HG03558 (cell line): ENCODE results near the gene CLECL1.

Experiments
- ATAC-seq: cut with Tn5 transposase; IDR thresholded peaks from one replicate; pipeline ENCODE4 v1.9.1; 2021; ENCODE audit warnings: moderate number of reproducible peaks; ENCODE audit not compliant: unreplicated experiment; ENCODE audit errors: extremely low read depth

Gene CLECL1

DNA sequence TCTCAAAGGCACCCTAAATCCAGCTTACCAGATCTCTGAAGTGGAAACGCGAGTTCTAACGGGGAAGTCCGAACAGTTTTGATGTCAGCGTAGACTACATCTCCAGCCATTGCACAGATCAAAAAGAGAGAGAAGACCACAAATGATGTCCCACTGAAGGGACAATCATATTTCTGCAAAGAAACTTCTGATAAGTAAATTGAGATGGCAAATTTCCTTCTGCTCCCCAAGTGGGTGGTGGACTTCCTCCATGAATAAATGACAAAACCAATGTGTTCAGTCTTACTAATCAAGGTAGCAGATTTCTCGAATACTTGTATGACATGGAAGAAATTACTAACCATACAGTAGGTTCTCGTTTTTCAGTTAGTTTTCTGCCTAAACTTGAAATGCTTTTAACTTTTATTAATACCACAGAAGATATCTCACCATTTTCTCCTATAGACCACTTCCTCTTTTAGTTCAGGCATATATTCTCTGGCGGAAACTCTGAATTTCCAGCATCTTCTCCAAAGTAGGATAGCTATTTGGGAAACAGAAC, at the start of gene CLECL1:
Gene CLECL1, minus strand, starts transcription at position 177 of the 541 bp plus-strand sequence.
- peak; percentile 32 for ATAC-seq

DNA sequence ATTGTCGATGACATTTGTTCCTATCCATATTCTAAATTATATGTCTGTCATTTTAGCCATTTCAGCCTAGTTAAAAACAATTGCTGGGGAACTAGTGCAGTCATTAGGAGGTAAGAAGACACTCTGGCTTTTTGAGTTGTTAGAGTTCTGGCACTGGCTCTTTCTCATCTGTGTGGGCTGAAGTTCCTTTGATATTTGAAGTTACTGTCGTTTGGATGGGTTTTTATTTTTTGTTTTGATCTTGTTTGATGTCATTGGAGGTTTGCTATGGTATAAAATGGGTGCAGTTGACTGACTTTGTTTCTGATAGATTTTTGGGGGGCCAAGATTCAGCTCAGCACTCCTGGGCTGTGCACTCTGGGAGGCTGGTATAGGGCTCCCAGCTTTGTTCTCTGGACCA, 48.5 kb upstream of the CLECL1 start:
- no peak for ATAC-seq

DNA sequence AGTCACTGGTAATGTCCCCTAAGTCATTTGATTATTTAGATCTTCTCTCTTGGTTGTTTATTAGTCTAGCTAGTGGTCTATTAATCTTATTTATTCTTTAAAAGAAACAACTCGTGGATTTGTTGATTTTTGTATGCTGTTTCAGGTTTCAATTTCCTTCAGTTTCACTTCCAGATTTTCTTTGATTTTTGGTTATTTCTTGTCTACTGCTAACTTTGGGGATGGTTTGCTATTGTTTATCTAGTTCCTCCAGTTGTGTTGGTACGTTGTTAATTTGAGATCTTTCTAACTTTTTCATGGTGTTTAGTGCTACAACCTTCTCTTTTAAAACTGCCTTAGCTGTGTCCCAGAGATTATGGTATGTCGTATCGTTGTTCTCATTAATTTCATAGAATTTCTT, 46.3 kb upstream of the CLECL1 start:
- no peak for ATAC-seq

DNA sequence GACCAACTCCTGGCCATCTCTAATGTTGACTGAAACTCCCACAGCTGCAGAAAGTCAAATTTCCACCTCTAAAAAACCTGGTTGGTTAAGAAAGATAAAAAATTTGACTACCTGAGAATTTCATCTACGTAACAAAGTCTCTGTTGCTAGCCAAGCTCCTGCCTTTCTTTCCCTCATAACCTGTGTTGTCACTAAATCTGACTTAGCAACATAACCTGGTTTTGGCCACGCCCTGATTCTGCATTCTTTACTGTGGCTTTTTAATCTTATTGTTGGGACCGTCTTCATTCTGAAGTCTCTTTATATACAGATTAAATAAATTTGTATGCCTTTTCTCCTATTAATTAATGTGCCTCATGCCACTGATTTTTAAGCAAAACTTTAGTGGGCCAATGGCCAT, 43.9 kb upstream of the CLECL1 start:
- ATAC-seq = no peak

- no peak for ATAC-seq
Measured at GRCh38 chr12:9773216-9773877, 40.5 kb upstream of the CLECL1 start.

DNA sequence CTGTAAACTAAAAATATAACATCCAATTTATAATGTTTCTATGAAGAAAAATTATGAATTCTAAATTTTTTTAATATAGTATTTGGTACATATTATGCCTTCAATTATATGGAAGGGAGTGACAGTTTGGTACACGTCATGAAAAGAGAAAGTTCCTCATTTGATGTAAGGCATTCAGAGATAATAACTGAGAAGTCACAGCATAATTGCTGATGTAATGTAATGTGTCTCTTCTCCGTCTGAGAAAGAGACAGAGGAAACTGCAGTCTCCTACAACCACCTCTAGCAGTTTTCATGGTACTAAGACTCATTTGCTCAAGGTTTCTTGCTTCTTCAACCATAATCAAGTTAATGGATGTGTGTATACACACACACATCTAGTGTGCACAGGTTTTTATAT, 30.1 kb upstream of the CLECL1 start:
- no peak for ATAC-seq

DNA sequence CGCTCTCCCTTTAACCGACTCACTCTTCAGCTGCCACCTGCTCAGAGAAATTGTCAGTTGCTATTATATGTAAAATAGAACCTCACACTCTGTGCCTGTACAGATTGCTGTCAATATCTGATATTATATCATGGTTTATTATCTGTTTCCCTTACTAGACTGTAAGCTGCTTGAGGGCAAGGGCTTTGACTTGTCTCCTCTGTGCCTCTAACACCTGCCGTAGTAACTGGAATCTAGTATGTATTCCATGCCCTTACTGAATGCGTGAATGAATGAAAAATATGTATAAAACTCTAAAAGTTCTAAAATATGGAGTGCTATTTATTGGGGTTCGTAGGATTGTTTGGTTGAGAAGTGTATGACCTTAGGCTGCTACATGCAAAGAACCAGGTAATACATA, 29.5 kb upstream of the CLECL1 start:
- no peak for ATAC-seq

GRCh38 chr12:9761419-9761781, 28.5 kb upstream of the CLECL1 start:
- no peak for ATAC-seq

- peak; percentile 20 for ATAC-seq
Measured at GRCh38 chr12:9760699-9761418, 28.0 kb upstream of the CLECL1 start, which contains the start of gene CD69. Gene CD69 (minus strand): TSS chr12:9760901. CDS start chr12:9760820, 81 bp downstream.

DNA sequence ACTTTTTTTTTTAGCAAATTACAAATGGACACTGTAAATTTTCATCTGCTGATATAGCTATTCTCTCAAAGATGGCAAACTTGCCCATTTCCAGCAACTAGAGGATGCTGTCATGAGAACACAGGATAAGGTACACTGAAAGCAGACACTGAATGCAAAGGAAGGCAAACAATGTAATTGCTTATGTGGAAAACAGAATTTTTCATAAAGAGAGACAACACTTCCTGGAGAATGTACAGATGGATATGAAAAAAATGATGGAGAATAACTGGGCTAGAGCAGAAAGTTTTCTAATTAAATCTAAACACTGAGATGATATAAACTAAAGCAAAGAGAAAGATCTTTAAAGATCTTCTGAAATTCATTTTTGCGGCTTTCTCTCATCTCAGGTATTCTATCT, 27.2 kb upstream of the CLECL1 start:
- ATAC-seq = no peak

GRCh38 chr12:9759694-9760093, 26.8 kb upstream of the CLECL1 start:
- ATAC-seq = no peak

DNA sequence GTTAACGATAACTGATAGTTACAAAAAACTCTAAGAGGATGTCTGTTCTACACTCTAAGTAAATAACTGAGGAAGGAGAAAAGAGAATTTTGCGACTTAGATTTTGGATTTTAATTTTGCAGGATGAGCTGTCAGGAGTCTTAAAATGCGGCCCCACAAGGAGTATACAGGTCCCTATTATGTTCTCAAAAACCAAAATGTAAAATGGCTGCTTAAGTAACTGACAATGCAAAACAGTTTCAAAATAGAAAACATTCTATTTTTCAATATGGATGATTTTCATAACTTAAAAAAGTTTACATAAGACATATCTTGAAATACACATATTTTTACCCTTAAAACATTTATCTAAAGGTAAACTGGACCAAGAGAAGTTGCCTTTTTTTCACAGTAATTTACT, 25.2 kb upstream of the CLECL1 start:
- ATAC-seq = no peak

GRCh38 chr12:9757433-9758025, 24.6 kb upstream of the CLECL1 start:
- no peak for ATAC-seq

DNA sequence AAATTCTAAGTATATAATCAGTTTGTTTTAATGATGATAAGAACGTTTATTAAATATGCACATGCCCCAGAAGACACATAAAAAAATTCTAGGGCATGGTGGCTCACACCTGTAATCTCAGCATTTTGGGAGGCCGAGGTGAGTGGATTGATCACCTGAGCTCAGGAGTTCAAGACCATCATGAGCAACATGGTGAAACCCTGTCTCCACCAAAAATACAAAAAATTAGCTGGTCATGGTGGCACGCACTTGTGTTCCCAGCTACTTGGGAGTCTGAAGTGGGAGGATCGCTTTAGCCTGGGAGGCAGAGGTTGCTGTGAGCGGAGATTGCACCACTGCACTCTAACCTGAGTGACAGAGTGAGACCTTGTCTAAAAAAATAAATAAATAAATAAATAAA, 23.8 kb upstream of the CLECL1 start:
- no peak for ATAC-seq

GRCh38 chr12:9756170-9756569, 23.3 kb upstream of the CLECL1 start:
- no peak for ATAC-seq

DNA sequence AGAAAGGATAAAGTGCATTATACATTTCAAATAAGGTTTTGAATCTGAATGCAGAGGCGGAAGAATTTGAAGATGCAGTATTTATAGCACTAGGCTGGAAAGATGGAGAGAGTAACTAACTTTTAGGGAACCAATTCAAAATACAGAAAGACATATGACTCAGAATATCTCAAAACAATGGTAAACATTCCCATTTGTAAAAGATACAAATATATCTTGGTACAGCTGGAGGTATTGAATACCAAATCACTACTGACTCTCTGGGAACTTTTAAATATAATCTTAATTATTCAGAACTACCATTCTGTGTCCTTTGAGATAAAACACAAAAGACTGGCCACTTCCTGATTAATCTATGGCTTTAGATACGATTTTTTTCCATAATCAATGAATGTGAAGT, 22.7 kb upstream of the CLECL1 start:
- ATAC-seq = no peak

DNA sequence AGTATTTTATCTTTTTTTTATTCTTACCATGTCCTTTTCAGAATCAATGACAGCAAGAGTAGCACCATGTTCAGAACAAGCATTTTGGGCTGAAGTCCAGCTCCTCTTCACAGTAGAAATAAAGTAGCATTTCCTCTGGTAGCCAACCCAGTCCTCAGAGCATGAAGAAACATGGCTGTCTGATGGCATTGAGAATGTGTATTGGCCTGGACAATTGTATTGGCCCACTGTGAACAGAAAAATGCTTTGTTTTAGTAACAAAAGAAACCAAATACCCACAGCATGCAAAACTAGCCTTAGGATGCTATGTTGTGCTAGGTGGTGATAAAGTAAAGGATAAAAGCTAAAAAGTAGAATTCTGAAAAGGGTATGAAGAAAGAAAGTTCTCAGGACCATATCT, 22.1 kb upstream of the CLECL1 start:
- no peak for ATAC-seq

GRCh38 chr12:9754099-9754927, 21.4 kb upstream of the CLECL1 start:
- no peak for ATAC-seq

GRCh38 chr12:9753498-9753897, 20.6 kb upstream of the CLECL1 start:
- ATAC-seq = no peak

DNA sequence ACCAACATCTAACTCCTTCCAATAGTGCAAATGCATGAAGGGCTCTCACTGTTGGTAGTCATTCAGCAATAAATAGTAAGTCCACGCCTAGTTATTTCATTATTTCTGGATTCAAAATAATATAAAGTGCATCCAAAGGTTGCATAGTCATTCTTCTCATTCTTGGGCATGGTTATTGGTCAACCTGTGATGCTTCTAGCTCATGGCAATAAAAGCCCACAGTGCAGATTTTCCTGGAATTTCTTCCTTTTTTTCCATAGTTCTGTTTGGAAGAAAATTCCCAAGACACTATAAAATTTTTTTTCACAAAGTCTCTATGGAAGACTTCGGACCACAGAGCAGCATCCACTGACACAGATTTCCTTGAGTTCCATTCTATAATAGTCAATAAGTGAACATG, 20.2 kb upstream of the CLECL1 start:
- no peak for ATAC-seq
